Brain microvascular endothelial cell (primary cell): ENCODE results near the gene IFIH1.
A peak's percentile ranks its signal among the peaks of the same experiment; 100 is the strongest.

Experiments used
- DNase-seq: peaks from one replicate; pipeline ENCODE4 v3.0.0-alpha.2; 2020
- H3K27ac ChIP-seq: fragments of 250-450 bp; sonication (Bioruptor Pico); 2 replicates; pipeline ENCODE4 v1.5.1; 2020; ENCODE audit warnings: mild to moderate bottlenecking, moderate library complexity
- H3K27me3 ChIP-seq: fragments of 250-450 bp; sonication (Bioruptor Pico); replicated peaks from 2 replicates; pipeline ENCODE4 v1.5.1; 2020; ENCODE audit warnings: mild to moderate bottlenecking
- H3K36me3 ChIP-seq: fragments of 250-450 bp; sonication (Bioruptor Pico); replicated peaks from 2 replicates; pipeline ENCODE4 v1.5.1; 2020; ENCODE audit warnings: mild to moderate bottlenecking
- H3K4me3 ChIP-seq: 2 replicates; pipeline ENCODE4 v1.5.1; 2011; ENCODE audit warnings: low read depth, mild to moderate bottlenecking, control low read depth, low read length, moderate library complexity
- CTCF ChIP-seq: IDR thresholded peaks from 2 replicates; pipeline ENCODE4 v1.5.1; 2011; ENCODE audit warnings: low read depth, mild to moderate bottlenecking, moderate library complexity, low read length, control low read depth, inconsistent platforms; ENCODE audit errors: missing control alignments
- in situ Hi-C: cut with HindIII; loops from 2 replicates; pipeline ENCODE4 v1.10.0; 2017; ENCODE audit warnings: low sequenced_read_pairs, low pct_ligation_motif_present

Gene IFIH1

GRCh38 chr2:162308747-162309503 is 9.6 kb downstream of the IFIH1 start:
- Histone ChIP-seq H3K36me3 (no peaks in the 10 kb centered on the region), H3K27me3 (no peaks in the 10 kb centered on the region), H3K4me3 (no peak overlapping the region), H3K27ac (no peak overlapping the region)
- in situ Hi-C loops, result no loop called here
- DNase-seq, result no peak
- TF ChIP-seq CTCF, result no peak

DNA sequence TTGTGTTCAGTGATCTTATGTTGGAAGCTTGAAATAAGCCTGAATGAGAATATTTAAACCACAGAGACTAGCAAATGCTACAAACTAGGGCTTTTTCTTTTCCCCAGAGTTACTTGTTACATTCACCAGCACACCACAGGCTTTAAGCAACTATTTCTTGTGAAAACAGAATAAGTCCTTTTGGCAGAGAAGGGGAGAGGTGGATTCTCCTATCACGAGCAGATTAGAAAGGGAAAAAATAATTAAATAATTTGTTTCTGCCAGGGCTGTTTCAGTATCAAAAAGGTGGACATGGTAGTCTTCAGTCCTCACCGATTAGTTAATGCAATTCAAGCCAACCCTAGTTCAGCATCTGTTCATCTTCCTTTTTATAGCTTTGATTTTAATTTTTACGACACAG is 12.6 kb downstream of the IFIH1 start:
- no peaks in the 10 kb centered on the region for H3K36me3 ChIP-seq
- no peak for TF ChIP-seq CTCF
- no peaks in the 10 kb centered on the region for H3K27me3 ChIP-seq
- DNase-seq, result no peak
- no peak overlapping the region for H3K4me3 ChIP-seq
- H3K27ac ChIP-seq, result no peak overlapping the region
- in situ Hi-C loops, result no loop called here

- Histone ChIP-seq H3K36me3 (no peaks in the 10 kb centered on the region), H3K27me3 (no peaks in the 10 kb centered on the region), H3K4me3 (no peak overlapping the region), H3K27ac (no peak overlapping the region)
- DNase-seq, result no peak
- no peak for TF ChIP-seq CTCF
- in situ Hi-C loops, result no loop called here
These were observed 16.6 kb downstream of the IFIH1 start for GRCh38 chr2:162301877-162302276.

DNA sequence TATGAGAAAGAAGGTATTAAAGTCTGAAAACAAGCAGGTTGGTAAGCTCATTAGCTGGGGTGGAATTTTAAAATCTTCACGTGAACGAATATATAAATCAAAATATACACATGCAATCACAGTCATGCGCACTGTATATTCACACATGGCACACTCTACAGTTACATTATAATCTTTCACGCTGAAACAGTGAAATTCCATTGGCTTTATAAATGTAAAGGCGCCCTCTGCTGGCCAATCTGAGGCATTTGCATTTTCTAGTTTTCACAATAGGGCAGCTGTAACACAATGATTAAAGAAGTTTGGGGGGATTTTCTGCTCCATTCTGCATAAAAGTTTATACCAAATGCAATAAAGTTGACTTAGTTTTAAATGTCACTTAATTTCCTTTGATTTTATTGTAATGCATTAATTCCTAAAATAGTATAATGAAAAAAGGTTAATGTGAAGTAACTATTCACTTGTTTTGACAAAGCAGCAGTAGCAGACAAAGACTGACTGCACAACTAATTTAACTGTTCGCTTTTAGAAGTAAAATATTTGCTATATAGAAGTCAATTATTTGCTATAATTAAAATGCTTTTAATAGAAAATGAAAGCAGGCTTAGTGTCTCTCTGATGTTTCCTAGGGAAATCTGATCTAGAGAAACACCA is 17.2 kb downstream of the IFIH1 start:
- peak overlapping the region; percentile 12 for H3K4me3 ChIP-seq
- H3K36me3 ChIP-seq, result no peaks in the 10 kb centered on the region
- in situ Hi-C loops, result no loop called here
- DNase-seq, result peak; percentile 44
- H3K27ac ChIP-seq, result no peak overlapping the region
- TF ChIP-seq CTCF, result peak; percentile 77
- no peaks in the 10 kb centered on the region for H3K27me3 ChIP-seq

DNA sequence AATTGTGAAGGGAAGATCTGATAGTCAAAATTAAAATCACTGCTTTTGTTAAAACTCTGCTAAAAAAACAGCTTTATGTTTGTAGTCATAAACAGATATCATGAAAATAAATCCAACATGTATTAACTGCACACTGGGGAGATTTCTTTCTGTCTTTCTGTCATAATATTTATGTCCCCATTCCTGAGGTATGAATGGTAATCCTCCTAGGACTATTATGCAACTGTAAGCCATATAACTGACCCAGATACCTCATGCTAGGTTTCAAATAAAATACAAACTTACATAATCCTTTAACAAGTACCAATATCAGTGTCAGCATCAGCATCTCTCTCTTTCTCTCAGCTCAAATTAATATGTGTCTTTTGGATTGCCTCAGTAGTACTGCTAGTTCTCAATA is 18.2 kb downstream of the IFIH1 start:
- in situ Hi-C loops, result no loop called here
- no peak for TF ChIP-seq CTCF
- Histone ChIP-seq H3K36me3 (no peaks in the 10 kb centered on the region), H3K27me3 (no peaks in the 10 kb centered on the region), H3K4me3 (no peak overlapping the region), H3K27ac (no peak overlapping the region)
- no peak for DNase-seq
